Activated T-cell treated with anti-CD3 and anti-CD28 coated beads, Interleukin-2, amount 50 U/mL, for 72 hours (primary cell): ENCODE measurements around the gene SEC11A. TPM values are rescaled to one million over a fixed set of nuclear protein-coding genes. Genes with fewer than 3 reads are reported as not detected.

Experiments used
- total RNA-seq, 2 donors: library from RNA; stranded (reverse); gene quantifications; one replicate each; pipeline ENCODE4 v1.2.3, GENCODE V29; 2022

The SEC11A gene
- total RNA-seq, 2 donors from 2014 or later = 120 to 134 TPM

Other genes starting within 250 kb of the SEC11A start
- gene ZSCAN2, start 115.1 kb downstream of the SEC11A start, total RNA-seq = 10 to 100 TPM in 1 of 2 donors, 1 to 10 TPM in 1; 9.8 to 12.6 TPM
- gene WDR73, start 61.9 kb downstream of the SEC11A start, total RNA-seq = 10 to 100 TPM; 16.1 to 16.7 TPM
- gene NMB, start 57.9 kb downstream of the SEC11A start, total RNA-seq = 1 to 10 TPM; 3.6 to 4.0 TPM
- 10 to 100 TPM; 33.5 to 39.5 TPM for gene ZNF592, start 32.5 kb upstream of the SEC11A start, total RNA-seq
- under 1 TPM; 0.46 TPM for gene ALPK3, start 101.2 kb upstream of the SEC11A start, total RNA-seq
- not detected for gene SLC28A1, start 168.5 kb upstream of the SEC11A start, total RNA-seq